H9 (cell line): ENCODE measurements around the gene NHERF1. TPM values are rescaled to one million over a fixed set of nuclear protein-coding genes. Genes with fewer than 3 reads are reported as not detected.

Experiments
- DNase-seq: peaks from one replicate; pipeline ENCODE4 v3.0.0-alpha.2; 2017
- H2AFZ ChIP-seq: one replicate; pipeline ENCODE4 v1.6.1; 2013; ENCODE audit warnings: mild to moderate bottlenecking, low read length, control low read depth, moderate library complexity
- H2AK5ac ChIP-seq: 2 replicates; pipeline ENCODE4 v1.6.1; 2013; ENCODE audit warnings: low read length, control low read depth, mixed read lengths; ENCODE audit not compliant: insufficient read length
- H2BK120ac ChIP-seq: one replicate; pipeline ENCODE4 v1.6.1; 2013; ENCODE audit warnings: low read depth, mild to moderate bottlenecking, low read length, control low read depth, inconsistent platforms; ENCODE audit not compliant: poor library complexity, severe bottlenecking
- H2BK12ac ChIP-seq: 2 replicates; pipeline ENCODE4 v1.6.1; 2013; ENCODE audit warnings: low read length, control low read depth, mixed read lengths, low read depth; ENCODE audit not compliant: insufficient read length
- H2BK15ac ChIP-seq: 2 replicates; pipeline ENCODE4 v1.6.1; 2013; ENCODE audit warnings: low read depth, low read length, control low read depth
- H2BK20ac ChIP-seq: one replicate; pipeline ENCODE4 v1.6.1; 2013; ENCODE audit warnings: low read depth, mild to moderate bottlenecking, low read length, control low read depth, inconsistent platforms; ENCODE audit not compliant: poor library complexity, severe bottlenecking
- H2BK5ac ChIP-seq: 2 replicates; pipeline ENCODE4 v1.6.1; 2013; ENCODE audit warnings: low read length, control low read depth, mixed read lengths; ENCODE audit not compliant: insufficient read length
- H3K14ac ChIP-seq: 2 replicates; pipeline ENCODE4 v1.6.1; 2013; ENCODE audit warnings: low read length, control low read depth; ENCODE audit not compliant: insufficient read depth
- H3K18ac ChIP-seq: 2 replicates; pipeline ENCODE4 v1.6.1; 2013; ENCODE audit warnings: low read depth, mild to moderate bottlenecking, mixed read lengths, low read length, control low read depth; ENCODE audit not compliant: insufficient read length
- H3K23ac ChIP-seq: 2 replicates; pipeline ENCODE4 v1.6.1; 2013; ENCODE audit warnings: low read length, control low read depth, mixed read lengths, low read depth; ENCODE audit not compliant: insufficient read length
- H3K23me2 ChIP-seq: 2 replicates; pipeline ENCODE4 v1.6.1; 2013; ENCODE audit warnings: low read depth, mild to moderate bottlenecking, mixed read lengths, low read length, control low read depth; ENCODE audit not compliant: insufficient read length, poor library complexity, severe bottlenecking
- H3K27ac ChIP-seq: 2 replicates; pipeline ENCODE4 v1.5.1; 2013; ENCODE audit warnings: low read length, control low read depth, mixed read lengths, low read depth; ENCODE audit not compliant: insufficient read length
- H3K27me3 ChIP-seq: 2 replicates; pipeline ENCODE4 v1.6.1; 2013; ENCODE audit warnings: low read length, control low read depth, inconsistent platforms; ENCODE audit not compliant: insufficient read depth
- H3K4ac ChIP-seq: 2 replicates; pipeline ENCODE4 v1.6.1; 2013; ENCODE audit warnings: low read depth, mild to moderate bottlenecking, control low read depth, inconsistent platforms, low read length, moderate library complexity
- H3K4me1 ChIP-seq: 2 replicates; pipeline ENCODE4 v1.6.1; 2013; ENCODE audit warnings: low read length, control low read depth, inconsistent platforms; ENCODE audit not compliant: insufficient read depth
- H3K4me2 ChIP-seq: 2 replicates; pipeline ENCODE4 v1.6.1; 2013; ENCODE audit warnings: low read length, control low read depth, mixed read lengths; ENCODE audit not compliant: insufficient read length, insufficient read depth
- H3K56ac ChIP-seq: 2 replicates; pipeline ENCODE4 v1.6.1; 2013; ENCODE audit warnings: low read depth, mild to moderate bottlenecking, mixed read lengths, low read length, control low read depth; ENCODE audit not compliant: insufficient read length
- H3K79me1 ChIP-seq: 2 replicates; pipeline ENCODE4 v1.6.1; 2013; ENCODE audit warnings: low read depth, mild to moderate bottlenecking, moderate library complexity, low read length, control low read depth, inconsistent platforms; ENCODE audit not compliant: insufficient read depth, poor library complexity, severe bottlenecking
- H3K79me2 ChIP-seq: 2 replicates; pipeline ENCODE4 v1.6.1; 2013; ENCODE audit warnings: low read length, control low read depth, inconsistent platforms; ENCODE audit not compliant: insufficient read depth
- H3K9ac ChIP-seq: 2 replicates; pipeline ENCODE4 v1.6.1; 2013; ENCODE audit warnings: low read length, control low read depth, mixed read lengths; ENCODE audit not compliant: insufficient read length; ENCODE audit errors: extremely low read depth
- H3K9me3 ChIP-seq: one replicate; pipeline ENCODE4 v1.6.1; 2013; ENCODE audit warnings: low read depth, low read length, inconsistent platforms; ENCODE audit not compliant: control insufficient read depth
- H3T11ph ChIP-seq: one replicate; pipeline ENCODE4 v1.6.1; 2013; ENCODE audit warnings: mild to moderate bottlenecking, low read length, control low read depth, inconsistent platforms
- H4K20me1 ChIP-seq: one replicate; pipeline ENCODE4 v1.6.1; 2013; ENCODE audit not compliant: control insufficient read depth, insufficient read length, insufficient read depth
- H4K5ac ChIP-seq: 2 replicates; pipeline ENCODE4 v1.6.1; 2013; ENCODE audit warnings: low read depth, mild to moderate bottlenecking, mixed read lengths, low read length, control low read depth; ENCODE audit not compliant: insufficient read length
- H4K8ac ChIP-seq: replicated peaks from 2 replicates; pipeline ENCODE4 v1.6.1; 2013; ENCODE audit warnings: low read length, control low read depth, mixed read lengths, low read depth; ENCODE audit not compliant: insufficient read length
- H4K91ac ChIP-seq: 2 replicates; pipeline ENCODE4 v1.6.1; 2013; ENCODE audit warnings: low read depth, mild to moderate bottlenecking, moderate library complexity, mixed read lengths, low read length, control low read depth; ENCODE audit not compliant: insufficient read length
- H3K27ac Mint-ChIP-seq, 3 experiments: 2 replicates in 2 of 3; 3 replicates in 1 of 3; pipeline ENCODE4 v1.8.0; 2020 to 2021; ENCODE audit warnings: mixed read lengths in 3 of 3, mild to moderate bottlenecking in 1 of 3, moderate library complexity in 1 of 3
- H3K27me3 Mint-ChIP-seq: 2 replicates; pipeline ENCODE4 v1.8.0; 2021; ENCODE audit warnings: low read depth, mild to moderate bottlenecking, moderate library complexity, mixed read lengths
- H3K36me3 Mint-ChIP-seq, 3 experiments: 2 replicates in 2 of 3; 3 replicates in 1 of 3; pipeline ENCODE4 v1.8.0; 2020 to 2021; ENCODE audit warnings: low read depth in 3 of 3, mixed read lengths in 3 of 3; ENCODE audit not compliant: insufficient read depth in 1 of 3
- H3K4me1 Mint-ChIP-seq, 2 experiments: 2 replicates each; pipeline ENCODE4 v1.8.0; 2020; ENCODE audit warnings: mixed read lengths in 2 of 2
- H3K4me3 Mint-ChIP-seq, 2 experiments: 2 replicates in 1 of 2; 3 replicates in 1 of 2; pipeline ENCODE4 v1.8.0; 2020 to 2021; ENCODE audit warnings: mild to moderate bottlenecking in 2 of 2, mixed read lengths in 2 of 2, moderate library complexity in 1 of 2
- H3K9me3 Mint-ChIP-seq, 2 experiments: 2 replicates in 1 of 2; 3 replicates in 1 of 2; pipeline ENCODE4 v1.8.0; 2020; ENCODE audit warnings: mild to moderate bottlenecking in 2 of 2, mixed read lengths in 2 of 2, moderate library complexity in 1 of 2
- WGBS: extraction: QIAGEN DNeasy Blood & Tissue Kit; methylation state at CpG from one replicate; pipeline ENCODE4 v1.1.7; 2013; ENCODE audit warnings: missing lambda C conversion rate, low lambda C conversion rate, mixed read lengths; ENCODE audit not compliant: insufficient read length; ENCODE audit errors: extremely low coverage; 5-methylcytosine and 5-hydroxymethylcytosine counted together
- total RNA-seq: library from RNA; stranded (reverse); gene quantifications from 2 replicates; pipeline ENCODE4 v1.2.1, GENCODE V29; 2021
- TF ChIP-seq, protein P1 (sequence below): fragments of 200-600 bp; sonication (generic); conservative IDR thresholded peaks from 3 replicates; pipeline ENCODE4 v1.8.0; 2021; ENCODE audit warnings: antibody characterized with exemption, mild to moderate bottlenecking

NHERF1 gene
- total RNA-seq, 1 experiment from 2014 or later = 74.4 TPM

DNA sequence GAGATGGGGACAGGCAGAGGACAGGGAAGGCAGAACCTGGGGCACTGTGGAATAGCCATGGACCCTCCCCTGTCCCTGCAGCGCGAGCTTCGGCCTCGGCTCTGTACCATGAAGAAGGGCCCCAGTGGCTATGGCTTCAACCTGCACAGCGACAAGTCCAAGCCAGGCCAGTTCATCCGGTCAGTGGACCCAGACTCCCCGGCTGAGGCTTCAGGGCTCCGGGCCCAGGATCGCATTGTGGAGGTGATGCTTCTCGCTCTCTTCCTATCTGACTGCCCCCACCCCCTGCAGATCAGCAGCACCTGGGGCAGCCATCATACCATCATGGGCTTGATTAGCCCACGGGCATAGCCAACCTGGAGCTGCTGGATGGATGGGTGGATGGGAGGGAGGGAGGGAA is 13.5 kb downstream of the NHERF1 start:
- H3K9me3 Mint-ChIP-seq = no peaks in the 10 kb centered on the region
- Histone ChIP-seq H3K9ac (no peak overlapping the region), H3T11ph (no peak overlapping the region), H3K14ac (no peak overlapping the region), H2AK5ac (no peak overlapping the region), H4K8ac (no peak overlapping the region), H3K4ac (no peak overlapping the region), H2AFZ (no peak overlapping the region), H3K23me2 (no peaks in the 10 kb centered on the region), H2BK12ac (no peak overlapping the region), H4K20me1 (no peaks in the 10 kb centered on the region), H2BK20ac (no peak overlapping the region), H3K27ac (no peak overlapping the region), H3K79me2 (no peaks in the 10 kb centered on the region; the same call in 1 of the 2 replicates), H3K56ac (no peak overlapping the region), H3K9me3 (no peaks in the 10 kb centered on the region), H4K91ac (no peak overlapping the region), H3K4me2 (no peak overlapping the region), H3K4me1 (peaks cover 11% of the 10 kb centered on the region; the same call in 1 of the 2 replicates), H4K5ac (no peak overlapping the region), H3K23ac (no peak overlapping the region), H2BK15ac (no peak overlapping the region), H3K18ac (no peak overlapping the region), H2BK120ac (no peak overlapping the region), H2BK5ac (no peak overlapping the region), H3K79me1 (peaks cover under 1% of the 10 kb centered on the region), H3K27me3 (no peaks in the 10 kb centered on the region)
- DNase-seq = no peak
- peaks cover 53 to 75% of the 10 kb centered on the region in 2 experiments for H3K4me1 Mint-ChIP-seq
- H3K27ac Mint-ChIP-seq = no peak overlapping the region
- H3K27me3 Mint-ChIP-seq = no peaks in the 10 kb centered on the region
- H3K4me3 Mint-ChIP-seq = no peak overlapping the region
- TF ChIP-seq, protein P1, sequence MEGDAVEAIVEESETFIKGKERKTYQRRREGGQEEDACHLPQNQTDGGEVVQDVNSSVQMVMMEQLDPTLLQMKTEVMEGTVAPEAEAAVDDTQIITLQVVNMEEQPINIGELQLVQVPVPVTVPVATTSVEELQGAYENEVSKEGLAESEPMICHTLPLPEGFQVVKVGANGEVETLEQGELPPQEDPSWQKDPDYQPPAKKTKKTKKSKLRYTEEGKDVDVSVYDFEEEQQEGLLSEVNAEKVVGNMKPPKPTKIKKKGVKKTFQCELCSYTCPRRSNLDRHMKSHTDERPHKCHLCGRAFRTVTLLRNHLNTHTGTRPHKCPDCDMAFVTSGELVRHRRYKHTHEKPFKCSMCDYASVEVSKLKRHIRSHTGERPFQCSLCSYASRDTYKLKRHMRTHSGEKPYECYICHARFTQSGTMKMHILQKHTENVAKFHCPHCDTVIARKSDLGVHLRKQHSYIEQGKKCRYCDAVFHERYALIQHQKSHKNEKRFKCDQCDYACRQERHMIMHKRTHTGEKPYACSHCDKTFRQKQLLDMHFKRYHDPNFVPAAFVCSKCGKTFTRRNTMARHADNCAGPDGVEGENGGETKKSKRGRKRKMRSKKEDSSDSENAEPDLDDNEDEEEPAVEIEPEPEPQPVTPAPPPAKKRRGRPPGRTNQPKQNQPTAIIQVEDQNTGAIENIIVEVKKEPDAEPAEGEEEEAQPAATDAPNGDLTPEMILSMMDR = no peak
- H3K36me3 Mint-ChIP-seq = peaks cover 6 to 15% (median 13%) of the 10 kb centered on the region in 3 experiments; a peak in 6 of 7 replicates
- no CpG with 5 or more reads among the region's 11 CpGs for WGBS
